ENCODE data around the gene ESPL1.

The ESPL1 gene

GRCh38 chr12:53229454-53229853 is 38.6 kb upstream of the ESPL1 start:
- no peak for TF ChIP-seq CTCF (IDR thresholded peaks at IDR 0.05; ENCODE audit: insufficient read depth, low read length, poor library complexity, severe bottlenecking)
- no peaks in the 10 kb centered on the region for H3K36me3 ChIP-seq (ENCODE audit: control insufficient read depth, insufficient read depth, low read length)
- no peak overlapping the region for H3K4me3 ChIP-seq (replicated peaks; ENCODE audit: low read depth, low read length)
- DNase-seq (ENCODE audit: extremely low read depth, insufficient read length), result no peak
- H3K27me3 ChIP-seq (replicated peaks; ENCODE audit: control insufficient read depth, insufficient read depth, low read length), result no peaks in the 10 kb centered on the region; the same call in 1 of the 2 replicates

GRCh38 chr12:53230108-53230845 is 37.8 kb upstream of the ESPL1 start:
- H3K27me3 ChIP-seq (replicated peaks; ENCODE audit: control insufficient read depth, insufficient read depth, low read length), result no peaks in the 10 kb centered on the region; the same call in 1 of the 2 replicates
- H3K36me3 ChIP-seq (ENCODE audit: control insufficient read depth, insufficient read depth, low read length), result no peaks in the 10 kb centered on the region
- no peak for TF ChIP-seq CTCF (IDR thresholded peaks at IDR 0.05; ENCODE audit: insufficient read depth, low read length, poor library complexity, severe bottlenecking)
- no peak for DNase-seq (ENCODE audit: extremely low read depth, insufficient read length)
- no peak overlapping the region for H3K4me3 ChIP-seq (replicated peaks; ENCODE audit: low read depth, low read length)

- peak overlapping the region; percentile 56 for H3K4me3 ChIP-seq (replicated peaks; ENCODE audit: low read depth, low read length)
Observed at GRCh38 chr12:53231671-53231920, 36.5 kb upstream of the ESPL1 start.

GRCh38 chr12:53231921-53232645 is 36.0 kb upstream of the ESPL1 start, which contains the start of gene RARG:
RARG (minus strand) TSS chr12:53232209; CDS start chr12:53227545, 4,664 bp downstream.
- DNase-seq (ENCODE audit: extremely low read depth, insufficient read length), result no peak
- H3K36me3 ChIP-seq (ENCODE audit: control insufficient read depth, insufficient read depth, low read length), result no peaks in the 10 kb centered on the region
- TF ChIP-seq CTCF (IDR thresholded peaks at IDR 0.05; ENCODE audit: insufficient read depth, low read length, poor library complexity, severe bottlenecking), result no peak
- H3K27me3 ChIP-seq (replicated peaks; ENCODE audit: control insufficient read depth, insufficient read depth, low read length), result no peaks in the 10 kb centered on the region; the same call in 1 of the 2 replicates
- H3K4me3 ChIP-seq (replicated peaks; ENCODE audit: low read depth, low read length), result peak within 1 kb of the TSS; percentile 56

More at GRCh38 chr12:53231671-53231920, 36.5 kb upstream of the ESPL1 start:
- no peak for DNase-seq (ENCODE audit: extremely low read depth, insufficient read length)
- no peaks in the 10 kb centered on the region for H3K36me3 ChIP-seq (ENCODE audit: control insufficient read depth, insufficient read depth, low read length)
- no peak for TF ChIP-seq CTCF (IDR thresholded peaks at IDR 0.05; ENCODE audit: insufficient read depth, low read length, poor library complexity, severe bottlenecking)
- no peaks in the 10 kb centered on the region; the same call in 1 of the 2 replicates for H3K27me3 ChIP-seq (replicated peaks; ENCODE audit: control insufficient read depth, insufficient read depth, low read length)

GRCh38 chr12:53232646-53233461 is 35.2 kb upstream of the ESPL1 start:
- no peak for TF ChIP-seq CTCF (IDR thresholded peaks at IDR 0.05; ENCODE audit: insufficient read depth, low read length, poor library complexity, severe bottlenecking)
- no peaks in the 10 kb centered on the region for H3K36me3 ChIP-seq (ENCODE audit: control insufficient read depth, insufficient read depth, low read length)
- peak overlapping the region; percentile 56 for H3K4me3 ChIP-seq (replicated peaks; ENCODE audit: low read depth, low read length)
- H3K27me3 ChIP-seq (replicated peaks; ENCODE audit: control insufficient read depth, insufficient read depth, low read length), result no peaks in the 10 kb centered on the region; the same call in 1 of the 2 replicates
- no peak for DNase-seq (ENCODE audit: extremely low read depth, insufficient read length)
